HepG2 (cell line): Measurements from ENCODE around the gene PFDN2. TPM values are rescaled to one million over a fixed set of nuclear protein-coding genes. Genes with fewer than 3 reads are reported as not detected.

Source experiments
- CBX2 ChIP-seq, 2 experiments: fragments of 200-600 bp in 1 of 2; sonication (generic); formaldehyde crosslinking in 1 of 2; IDR thresholded peaks; 2 replicates each; pipeline versions ENCODE4 v1.7.0 to v1.8.1; 2018 to 2022; ENCODE audit warnings: low read depth in 2 of 2, low read length in 1 of 2, mild to moderate bottlenecking in 1 of 2, missing genetic modification reagents in 1 of 2
- CEBPG ChIP-seq: IDR thresholded peaks from 2 replicates; pipeline ENCODE4 v1.6.1; 2016
- DNMT3B ChIP-seq: conservative IDR thresholded peaks from 2 replicates; pipeline ENCODE4 v1.6.1; 2016; ENCODE audit warnings: missing biosample characterization, control low read depth
- HNRNPK ChIP-seq: fragments of 200-400 bp; formaldehyde crosslinking; IDR thresholded peaks from 2 replicates; pipeline ENCODE4 v1.6.1; 2018; ENCODE audit warnings: low read length, low read depth, moderate library complexity, mild to moderate bottlenecking; ENCODE audit not compliant: poor library complexity, severe bottlenecking
- IKZF4 ChIP-seq: sonication (generic); formaldehyde crosslinking; IDR thresholded peaks from 2 replicates; pipeline ENCODE4 v1.5.1; 2020; ENCODE audit warnings: borderline replicate concordance, mild to moderate bottlenecking, low read depth, missing genetic modification reagents; ENCODE audit errors: not compliant biosample characterization
- JUNB ChIP-seq: sonication (generic); formaldehyde crosslinking; IDR thresholded peaks from 2 replicates; pipeline ENCODE4 v1.8.0; 2022; ENCODE audit warnings: missing genetic modification reagents, mild to moderate bottlenecking, borderline replicate concordance
- MAZ ChIP-seq, 2 experiments: sonication (generic) in 1 of 2; formaldehyde crosslinking in 1 of 2; IDR thresholded peaks; 2 replicates each; pipeline versions ENCODE4 v1.5.0 to v1.6.1; 2012 to 2020; ENCODE audit warnings: low read depth in 2 of 2, mild to moderate bottlenecking in 2 of 2, borderline replicate concordance in 1 of 2, improper control_type of control experiment in 1 of 2, low read length in 1 of 2, missing genetic modification reagents in 1 of 2, moderate library complexity in 1 of 2
- MBD4 ChIP-seq: IDR thresholded peaks from 2 replicates; pipeline ENCODE4 v1.6.1; 2012; ENCODE audit warnings: low read length, inconsistent platforms, borderline replicate concordance
- MXI1 ChIP-seq: IDR thresholded peaks from 3 replicates; pipeline ENCODE4 v1.6.1; 2012; ENCODE audit warnings: low read depth, low read length, inconsistent platforms, borderline replicate concordance
- MYC ChIP-seq: sonication (generic); formaldehyde crosslinking; IDR thresholded peaks from 2 replicates; pipeline ENCODE4 v1.9.0; 2021; ENCODE audit warnings: missing genetic modification reagents, borderline replicate concordance
- NCOA5 ChIP-seq: sonication (generic); formaldehyde crosslinking; IDR thresholded peaks from 2 replicates; pipeline ENCODE4 v1.4.0; 2020; ENCODE audit warnings: missing genetic modification reagents
- TEAD2 ChIP-seq: sonication (generic); formaldehyde crosslinking; IDR thresholded peaks from 2 replicates; pipeline ENCODE4 v1.9.0; 2021; ENCODE audit warnings: missing genetic modification reagents
- TOPORS ChIP-seq: sonication (generic); formaldehyde crosslinking; IDR thresholded peaks from 2 replicates; pipeline ENCODE4 v1.8.0; 2023; ENCODE audit warnings: mild to moderate bottlenecking, missing genetic modification reagents
- ZBTB44 ChIP-seq: sonication (generic); formaldehyde crosslinking; IDR thresholded peaks from 2 replicates; pipeline ENCODE4 v1.4.0; 2020; ENCODE audit warnings: missing genetic modification reagents
- ZFP90 ChIP-seq: sonication (generic); formaldehyde crosslinking; IDR thresholded peaks from 2 replicates; pipeline ENCODE4 v1.8.0; 2022; ENCODE audit warnings: missing genetic modification reagents, mild to moderate bottlenecking, inconsistent platforms, borderline replicate concordance
- ZNF207 ChIP-seq: fragments of 450-650 bp; IDR thresholded peaks from 2 replicates; pipeline ENCODE4 v1.6.1; 2016; ENCODE audit warnings: antibody characterized with exemption, borderline replicate concordance
- ZNF660 ChIP-seq: sonication (generic); formaldehyde crosslinking; IDR thresholded peaks from 2 replicates; pipeline ENCODE4 v1.5.1; 2020; ENCODE audit warnings: mild to moderate bottlenecking, low read depth, missing genetic modification reagents, borderline replicate concordance
- ZSCAN9 ChIP-seq: IDR thresholded peaks from 2 replicates; pipeline ENCODE4 v1.6.1; 2016; ENCODE audit warnings: borderline replicate concordance
- polyA plus RNA-seq, 8 experiments: library from polyadenylated mRNA; depleted of rRNA in 3 of 8; stranded (reverse) in 7 of 8; unstranded in 1 of 8; fragments of >200 nt; fragmentation: Illumina TruSeq in 4 of 8; extraction: Trizol in 4 of 8; gene quantifications; 2 replicates each; pipeline versions ENCODE4 v1.2.1 to v1.2.3, GENCODE V29; 2011 to 2016; ENCODE audit warnings: low read depth in 4 of 8, missing spikeins in 1 of 8, mixed read lengths in 1 of 8; ENCODE audit not compliant: insufficient read depth in 1 of 8
- total RNA-seq, 5 experiments: library from RNA; depleted of rRNA; stranded (reverse); fragments of >200 nt; fragmentation: Illumina TruSeq; extraction: Trizol; gene quantifications; 2 replicates each; pipeline ENCODE4 v1.2.3, GENCODE V29; 2016; ENCODE audit warnings: low read depth in 1 of 5
- TF ChIP-seq, protein P1 (sequence below): sonication (generic); formaldehyde crosslinking; IDR thresholded peaks from 2 replicates; pipeline ENCODE4 v1.4.0; 2020; ENCODE audit warnings: mild to moderate bottlenecking, missing genetic modification reagents

Gene PFDN2
- total and polyA plus RNA-seq, 2 of the 13 experiments (the other 11 are each of a cell fraction or from before 2014, with no cell fraction given): 62.6 to 63.6 TPM

DNA sequence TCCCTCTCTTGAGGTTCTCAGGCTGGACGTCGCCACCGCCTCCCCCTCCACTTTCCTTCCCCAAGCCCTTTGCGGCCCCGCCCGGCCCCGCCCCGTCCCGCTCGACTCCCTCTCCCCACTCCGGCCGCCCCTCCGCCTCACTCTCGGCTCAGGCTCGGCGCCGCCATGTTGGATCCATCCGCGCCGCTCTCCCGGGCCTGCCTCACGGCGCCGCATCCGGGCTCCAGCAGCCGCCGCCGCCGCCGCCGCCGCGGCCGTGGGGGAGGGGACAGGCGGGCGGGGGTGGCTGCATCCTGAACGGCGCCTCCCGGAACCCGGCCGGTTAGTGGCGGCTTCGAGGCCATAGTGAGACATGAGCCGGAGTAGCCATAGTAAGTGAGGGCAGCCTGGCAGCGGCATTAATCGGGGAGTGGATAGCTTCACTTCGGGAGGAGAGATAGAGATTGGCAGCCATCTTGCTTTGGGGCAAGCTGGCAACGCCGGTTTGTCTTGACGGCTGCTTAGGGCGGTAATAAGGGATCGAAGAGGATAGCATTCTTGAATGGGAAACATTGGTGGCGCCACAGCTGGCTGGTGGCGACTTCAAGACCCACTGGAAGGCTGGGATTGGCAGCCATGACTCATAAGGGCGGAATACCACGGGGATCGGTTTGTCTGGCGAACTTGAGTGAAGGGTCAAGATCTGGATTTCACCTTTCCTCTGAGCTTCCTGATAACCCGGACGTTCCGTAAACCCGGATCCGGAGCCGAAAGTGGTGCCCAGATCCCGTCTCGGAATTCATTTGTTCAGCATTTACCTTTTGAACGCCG lies 14.8 kb upstream of the PFDN2 start, which contains the start of gene DEDD (continued):
- TF ChIP-seq DNMT3B (CRISPR knock-in tag): no peak
- TF ChIP-seq CBX2 (IDR thresholded peaks at IDR 0.05; ENCODE audit: low read depth, low read length): no peak
- no peak for TF ChIP-seq CBX2 (CRISPR knock-in tag; IDR thresholded peaks at IDR 0.05; ENCODE audit: low read depth)
- no peak for TF ChIP-seq TEAD2
- no peak for TF ChIP-seq ZNF660 (CRISPR knock-in tag)
- TF ChIP-seq IKZF4 (CRISPR knock-in tag): no peak
- no peak for TF ChIP-seq NCOA5 (CRISPR knock-in tag)
- peak; percentile 34; the same call in 1 of the 3 replicates for TF ChIP-seq MXI1
- TF ChIP-seq ZSCAN9 (CRISPR knock-in tag): no peak
- TF ChIP-seq TOPORS (CRISPR knock-in tag): peak; percentile 29; the same call in 1 of the 2 replicates
- TF ChIP-seq MBD4: no peak
- TF ChIP-seq, protein P1, sequence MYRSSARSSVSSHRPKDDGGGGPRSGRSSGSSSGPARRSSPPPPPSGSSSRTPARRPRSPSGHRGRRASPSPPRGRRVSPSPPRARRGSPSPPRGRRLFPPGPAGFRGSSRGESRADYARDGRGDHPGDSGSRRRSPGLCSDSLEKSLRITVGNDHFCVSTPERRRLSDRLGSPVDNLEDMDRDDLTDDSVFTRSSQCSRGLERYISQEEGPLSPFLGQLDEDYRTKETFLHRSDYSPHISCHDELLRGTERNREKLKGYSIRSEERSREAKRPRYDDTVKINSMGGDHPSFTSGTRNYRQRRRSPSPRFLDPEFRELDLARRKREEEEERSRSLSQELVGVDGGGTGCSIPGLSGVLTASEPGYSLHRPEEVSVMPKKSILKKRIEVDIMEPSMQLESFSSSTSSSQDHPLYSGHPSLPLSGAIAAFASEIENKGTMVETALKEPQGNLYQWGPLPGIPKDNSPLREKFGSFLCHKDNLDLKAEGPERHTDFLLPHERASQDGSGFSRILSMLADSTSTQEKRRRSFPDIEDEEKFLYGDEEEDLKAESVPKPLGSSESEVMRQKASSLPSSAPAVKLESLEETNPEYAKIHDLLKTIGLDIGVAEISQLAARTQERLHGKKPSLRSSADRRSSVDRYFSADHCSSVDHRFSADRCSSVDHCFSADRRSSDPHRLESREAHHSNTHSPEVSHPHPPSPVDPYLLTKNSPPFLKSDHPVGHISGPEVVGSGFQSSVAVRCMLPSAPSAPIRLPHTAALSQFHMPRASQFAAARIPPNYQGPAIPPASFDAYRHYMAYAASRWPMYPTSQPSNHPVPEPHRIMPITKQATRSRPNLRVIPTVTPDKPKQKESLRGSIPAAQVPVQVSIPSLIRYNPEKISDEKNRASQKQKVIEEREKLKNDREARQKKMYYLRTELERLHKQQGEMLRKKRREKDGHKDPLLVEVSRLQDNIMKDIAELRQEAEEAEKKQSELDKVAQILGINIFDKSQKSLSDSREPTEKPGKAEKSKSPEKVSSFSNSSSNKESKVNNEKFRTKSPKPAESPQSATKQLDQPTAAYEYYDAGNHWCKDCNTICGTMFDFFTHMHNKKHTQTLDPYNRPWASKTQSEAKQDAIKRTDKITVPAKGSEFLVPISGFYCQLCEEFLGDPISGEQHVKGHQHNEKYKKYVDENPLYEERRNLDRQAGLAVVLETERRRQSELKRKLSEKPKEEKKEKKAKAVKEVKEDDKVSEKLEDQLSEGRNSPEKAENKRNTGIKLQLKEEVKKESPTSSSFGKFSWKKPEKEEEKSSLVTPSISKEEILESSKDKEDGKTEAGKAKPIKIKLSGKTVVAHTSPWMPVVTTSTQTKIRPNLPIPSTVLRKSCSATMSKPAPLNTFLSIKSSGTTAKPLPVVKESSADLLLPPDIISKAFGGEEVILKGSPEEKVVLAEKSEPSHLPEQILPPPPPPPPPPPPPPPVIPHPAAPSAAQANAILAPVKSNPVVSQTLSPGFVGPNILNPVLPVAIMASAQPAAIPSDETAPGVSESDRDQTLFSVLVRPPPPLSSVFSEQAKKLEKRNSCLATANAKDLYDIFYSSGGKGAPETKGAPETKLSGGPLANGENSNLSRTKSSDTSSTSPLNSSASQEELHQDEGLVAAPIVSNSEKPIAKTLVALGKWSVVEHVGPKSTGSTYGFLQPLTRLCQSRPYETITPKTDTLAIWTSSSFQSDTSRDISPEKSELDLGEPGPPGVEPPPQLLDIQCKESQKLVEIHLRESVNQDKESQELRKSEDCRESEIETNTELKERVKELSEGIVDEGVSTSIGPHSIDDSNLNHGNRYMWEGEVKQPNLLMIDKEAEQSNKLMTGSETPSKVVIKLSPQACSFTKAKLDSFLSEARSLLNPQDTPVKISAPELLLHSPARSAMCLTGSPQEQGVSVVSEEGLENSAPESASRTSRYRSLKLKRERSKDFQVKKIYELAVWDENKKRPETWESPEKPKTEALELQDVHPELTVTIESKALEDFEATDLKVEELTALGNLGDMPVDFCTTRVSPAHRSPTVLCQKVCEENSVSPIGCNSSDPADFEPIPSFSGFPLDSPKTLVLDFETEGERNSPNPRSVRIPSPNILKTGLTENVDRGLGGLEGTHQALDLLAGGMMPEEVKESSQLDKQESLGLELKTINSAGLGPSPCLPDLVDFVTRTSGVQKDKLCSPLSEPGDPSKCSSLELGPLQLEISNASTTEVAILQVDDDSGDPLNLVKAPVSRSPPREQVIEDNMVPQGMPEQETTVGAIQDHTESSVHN (CRISPR knock-in tag): no peak
- TF ChIP-seq CEBPG: no peak
- TF ChIP-seq MYC (CRISPR knock-in tag): no peak
- peak; percentile 75; the same call in 1 of the 2 replicates for TF ChIP-seq MAZ (IDR thresholded peaks at IDR 0.05; ENCODE audit: borderline replicate concordance, low read depth, low read length)
- peak; percentile 54; the same call in 1 of the 2 replicates for TF ChIP-seq MAZ (CRISPR knock-in tag; IDR thresholded peaks at IDR 0.05; ENCODE audit: low read depth)
- peak; percentile 84 for TF ChIP-seq HNRNPK
- no peak for TF ChIP-seq ZNF207
- TF ChIP-seq ZBTB44 (CRISPR knock-in tag): no peak
- no peak for TF ChIP-seq ZFP90 (CRISPR knock-in tag)
- TF ChIP-seq JUNB (CRISPR knock-in tag): no peak
